Measurements from ENCODE around the gene HEXD. TPM values are rescaled to one million over a fixed set of nuclear protein-coding genes. Genes with fewer than 3 reads are reported as not detected.

The HEXD gene
- total RNA-seq, 4 donors from 2014 or later, result 15.9 to 53.7 (median 39.8) TPM

DNA sequence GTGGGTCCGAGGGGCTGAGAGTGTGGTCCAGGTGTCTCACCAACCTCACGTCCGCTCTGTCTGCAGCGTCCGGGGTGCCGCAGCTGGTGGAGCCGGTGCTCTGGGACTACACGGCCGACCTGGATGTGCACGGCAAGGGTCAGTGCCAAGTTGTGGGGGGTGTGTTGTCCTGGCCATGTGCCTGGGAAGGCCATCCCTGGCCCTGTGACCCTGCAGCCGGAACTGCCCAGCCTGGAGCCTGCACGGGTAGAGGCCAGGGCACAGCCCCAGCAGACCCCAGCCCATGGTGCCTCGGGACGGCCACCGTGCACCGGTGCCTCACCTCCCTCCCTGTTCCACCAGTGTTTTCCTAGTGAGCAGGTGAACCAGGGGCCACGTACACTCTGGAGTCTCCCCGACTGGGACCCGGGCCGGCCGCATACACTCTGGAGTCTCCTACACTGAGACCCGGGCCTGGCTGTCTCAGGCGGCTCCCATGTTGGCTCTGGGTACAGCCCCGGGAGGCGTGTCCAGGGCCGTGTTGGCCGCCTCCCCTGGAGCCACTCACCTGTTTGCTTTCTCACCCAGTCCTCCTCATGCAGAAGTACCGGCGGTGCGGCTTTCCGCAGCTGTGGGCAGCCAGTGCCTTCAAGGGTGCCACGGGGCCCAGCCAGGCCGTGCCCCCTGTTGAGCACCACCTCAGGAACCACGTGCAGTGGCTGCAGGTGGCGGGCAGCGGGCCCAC is 18.6 kb downstream of the HEXD start:
- DNase-seq, result peak in 1 of 2 donors; percentile 17
- no peak overlapping the region for H3K27ac ChIP-seq
- intact Hi-C loops (cut with DNase I; ENCODE audit: low total_unique reads), result no loop called here
- no peaks in the 10 kb centered on the region for H3K36me3 ChIP-seq
- no peaks in the 10 kb centered on the region for H3K27me3 ChIP-seq
- TF ChIP-seq, protein P1, sequence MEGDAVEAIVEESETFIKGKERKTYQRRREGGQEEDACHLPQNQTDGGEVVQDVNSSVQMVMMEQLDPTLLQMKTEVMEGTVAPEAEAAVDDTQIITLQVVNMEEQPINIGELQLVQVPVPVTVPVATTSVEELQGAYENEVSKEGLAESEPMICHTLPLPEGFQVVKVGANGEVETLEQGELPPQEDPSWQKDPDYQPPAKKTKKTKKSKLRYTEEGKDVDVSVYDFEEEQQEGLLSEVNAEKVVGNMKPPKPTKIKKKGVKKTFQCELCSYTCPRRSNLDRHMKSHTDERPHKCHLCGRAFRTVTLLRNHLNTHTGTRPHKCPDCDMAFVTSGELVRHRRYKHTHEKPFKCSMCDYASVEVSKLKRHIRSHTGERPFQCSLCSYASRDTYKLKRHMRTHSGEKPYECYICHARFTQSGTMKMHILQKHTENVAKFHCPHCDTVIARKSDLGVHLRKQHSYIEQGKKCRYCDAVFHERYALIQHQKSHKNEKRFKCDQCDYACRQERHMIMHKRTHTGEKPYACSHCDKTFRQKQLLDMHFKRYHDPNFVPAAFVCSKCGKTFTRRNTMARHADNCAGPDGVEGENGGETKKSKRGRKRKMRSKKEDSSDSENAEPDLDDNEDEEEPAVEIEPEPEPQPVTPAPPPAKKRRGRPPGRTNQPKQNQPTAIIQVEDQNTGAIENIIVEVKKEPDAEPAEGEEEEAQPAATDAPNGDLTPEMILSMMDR (IDR thresholded peaks at IDR 0.05), result no peak
- no peak for TF ChIP-seq POLR2A (IDR thresholded peaks at IDR 0.05)
- no peak overlapping the region for H3K4me3 ChIP-seq
- H3K9me3 ChIP-seq, result no peaks in the 10 kb centered on the region
- no peaks in the 10 kb centered on the region for H3K4me1 ChIP-seq

DNA sequence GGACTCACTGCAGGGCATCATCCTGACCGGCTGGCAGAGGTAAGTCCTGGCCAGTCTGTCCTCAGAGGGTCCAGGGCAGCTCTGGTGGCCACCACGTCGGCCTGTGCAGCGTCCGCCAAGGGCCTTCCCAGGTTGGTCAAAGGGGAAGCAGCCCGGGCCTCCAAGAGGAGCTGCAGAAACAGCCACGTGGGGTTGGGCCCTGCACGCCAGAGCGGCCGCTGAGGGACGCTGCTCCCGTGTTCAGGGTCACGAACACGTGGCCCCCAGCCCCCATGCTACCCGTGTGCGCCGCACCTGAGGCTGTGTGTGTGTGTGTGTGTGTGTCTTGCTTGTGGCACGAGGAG is 19.1 kb downstream of the HEXD start:
- TF ChIP-seq, protein P1 (IDR thresholded peaks at IDR 0.05), result no peak
- TF ChIP-seq POLR2A (IDR thresholded peaks at IDR 0.05), result no peak
- no peak overlapping the region for H3K4me3 ChIP-seq
- no peaks in the 10 kb centered on the region for H3K9me3 ChIP-seq
- no peaks in the 10 kb centered on the region for H3K27me3 ChIP-seq
- H3K4me1 ChIP-seq, result no peaks in the 10 kb centered on the region
- no peak for DNase-seq
- no peaks in the 10 kb centered on the region for H3K36me3 ChIP-seq
- intact Hi-C loops (cut with DNase I; ENCODE audit: low total_unique reads), result no loop called here
- no peak overlapping the region for H3K27ac ChIP-seq

DNA sequence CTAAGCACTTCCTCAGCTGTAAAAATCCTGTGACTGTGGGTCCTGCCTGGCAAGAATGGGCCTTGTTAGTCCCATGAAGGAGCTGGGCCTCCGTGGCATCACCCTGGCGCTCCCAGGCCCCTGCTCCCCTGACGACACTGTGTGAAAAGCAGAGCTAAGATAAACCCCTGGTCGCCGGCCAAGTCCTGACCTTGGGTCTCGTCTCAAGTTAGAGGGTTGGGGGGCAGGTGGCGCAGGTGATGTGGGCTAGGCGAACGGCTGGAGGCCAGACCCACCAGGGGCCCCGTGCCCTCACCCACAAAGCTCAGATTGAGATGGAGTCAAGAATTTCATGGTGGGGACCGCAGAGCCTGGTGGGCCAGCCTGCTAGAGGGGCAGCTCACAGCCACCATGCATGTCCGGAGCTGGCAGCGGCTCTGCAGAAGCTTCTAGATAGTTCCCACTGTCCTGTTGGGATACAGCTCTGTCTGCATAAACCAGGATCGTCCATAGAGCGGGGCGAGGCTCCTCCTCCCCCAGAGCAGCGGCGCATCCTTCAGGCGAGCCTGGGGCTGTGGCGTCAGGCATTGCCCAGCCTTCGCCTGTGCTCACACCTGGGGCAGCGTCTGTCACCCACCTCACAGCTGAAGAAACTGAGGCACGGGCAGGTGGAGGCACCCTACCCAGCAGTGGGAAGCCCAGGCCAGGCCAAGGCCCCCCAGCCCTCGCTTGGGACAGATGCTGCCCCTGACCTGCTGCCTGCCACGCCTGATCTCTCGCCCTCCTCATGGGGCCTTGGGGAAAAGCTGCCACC is 20.4 kb downstream of the HEXD start:
- H3K27ac ChIP-seq, result no peak overlapping the region
- no peak for TF ChIP-seq POLR2A (IDR thresholded peaks at IDR 0.05)
- TF ChIP-seq, protein P1 (IDR thresholded peaks at IDR 0.05), result no peak
- H3K9me3 ChIP-seq, result no peaks in the 10 kb centered on the region
- intact Hi-C loops (cut with DNase I; ENCODE audit: low total_unique reads), result no loop called here
- DNase-seq, result no peak
- H3K27me3 ChIP-seq, result no peaks in the 10 kb centered on the region
- no peak overlapping the region for H3K4me3 ChIP-seq
- no peaks in the 10 kb centered on the region for H3K36me3 ChIP-seq
- H3K4me1 ChIP-seq, result no peaks in the 10 kb centered on the region

DNA sequence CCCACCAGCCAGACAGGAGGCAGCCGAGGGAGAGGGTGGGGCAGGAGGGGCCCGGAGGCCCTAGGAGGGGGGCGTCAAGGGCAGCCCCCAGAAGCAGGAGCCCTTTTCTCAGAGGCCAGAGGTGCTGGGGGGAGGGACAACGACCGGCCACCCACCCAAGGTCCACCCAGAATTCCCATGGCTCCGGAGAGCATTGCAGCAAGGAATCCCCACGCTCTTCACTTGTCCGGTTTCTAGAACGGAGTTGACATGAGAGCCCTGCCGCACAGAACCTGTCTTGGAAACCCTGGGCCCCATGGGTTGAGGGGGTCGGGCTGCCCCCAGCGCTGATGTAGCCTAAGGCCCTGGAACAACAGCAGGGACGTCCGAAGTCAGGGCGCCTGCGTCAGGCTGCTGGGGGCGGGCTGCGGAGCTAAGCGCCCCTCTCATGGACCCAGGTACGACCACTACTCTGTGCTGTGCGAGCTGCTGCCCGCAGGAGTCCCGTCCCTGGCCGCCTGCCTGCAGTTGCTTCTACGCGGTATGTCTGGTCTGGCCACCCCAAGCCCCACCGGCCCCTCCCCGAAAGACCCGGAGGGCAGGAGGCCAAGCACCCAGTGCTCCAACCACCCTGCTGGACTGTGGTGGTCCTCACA is 21.2 kb downstream of the HEXD start:
- no peaks in the 10 kb centered on the region for H3K36me3 ChIP-seq
- no peak for TF ChIP-seq POLR2A (IDR thresholded peaks at IDR 0.05)
- TF ChIP-seq, protein P1 (IDR thresholded peaks at IDR 0.05), result no peak
- no peak overlapping the region for H3K4me3 ChIP-seq
- intact Hi-C loops (cut with DNase I; ENCODE audit: low total_unique reads), result no loop called here
- no peaks in the 10 kb centered on the region for H3K27me3 ChIP-seq
- no peaks in the 10 kb centered on the region for H3K4me1 ChIP-seq
- no peak overlapping the region for H3K27ac ChIP-seq
- DNase-seq, result no peak
- H3K9me3 ChIP-seq, result no peaks in the 10 kb centered on the region

Measured in uterus (tissue), 4 donors.